ENCODE measurements around the gene TTC33. TPM values are rescaled to one million over a fixed set of nuclear protein-coding genes. Genes with fewer than 3 reads are reported as not detected.

Gene TTC33
- total and polyA plus RNA-seq, 2 donors (not counting 1 experiment from before 2014, with no cell fraction given): 2.1 to 15.8 TPM

DNA sequence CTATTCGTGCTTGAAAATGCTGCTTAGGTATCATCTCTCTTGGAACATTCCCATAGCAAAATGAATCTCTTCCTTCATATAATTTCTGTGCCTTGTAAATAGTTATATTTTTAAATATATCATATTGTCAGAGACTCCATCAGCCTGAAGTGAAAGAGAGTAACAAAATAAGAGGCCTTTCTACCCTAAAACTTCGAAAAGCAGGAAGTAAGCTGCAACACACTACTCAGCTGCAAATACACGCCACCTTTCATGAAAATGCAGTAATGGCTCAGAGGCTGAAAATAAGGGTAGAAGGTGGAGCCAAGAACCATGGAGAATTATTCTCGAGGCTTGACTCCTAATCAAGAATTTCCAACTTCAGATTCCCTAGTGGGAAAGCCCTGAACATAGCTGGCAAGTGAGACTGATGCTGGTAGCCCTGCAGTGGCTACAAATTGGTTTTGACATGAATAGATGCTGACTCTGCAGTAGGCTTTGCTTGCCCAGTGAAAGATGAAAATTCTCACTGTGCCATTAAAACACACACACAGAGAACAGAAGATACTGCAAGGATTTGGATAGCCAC lies 106.2 kb downstream of the TTC33 start:
- H3K27ac Mint-ChIP-seq: peak overlapping the region; percentile 11

DNA sequence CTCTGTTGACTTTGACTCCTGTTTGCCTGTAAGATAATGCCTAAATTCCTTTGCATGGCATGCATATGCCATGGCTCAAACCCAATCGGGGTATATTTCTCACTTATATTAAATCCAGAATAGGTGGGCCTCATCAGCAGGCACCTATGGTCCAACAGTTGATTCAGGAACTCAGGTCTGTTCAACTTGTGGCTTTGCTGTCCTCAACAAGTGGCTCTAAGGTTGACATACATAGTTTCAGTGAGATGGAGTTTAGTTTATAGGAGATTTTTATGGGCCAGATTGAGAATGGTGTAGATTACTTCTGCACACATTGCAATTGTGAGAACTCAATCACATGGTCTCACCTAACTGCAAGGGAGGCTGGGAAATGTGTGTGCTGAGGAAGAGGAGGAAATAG lies 107.6 kb downstream of the TTC33 start:
- no peak for DNase-seq
- no peaks in the 10 kb centered on the region for H3K9me3 Mint-ChIP-seq (ENCODE audit: insufficient read depth)
- peaks cover 20 to 21% of the 10 kb centered on the region in 2 donors for H3K4me1 ChIP-seq (ENCODE audit: control insufficient read depth in 2 of 2, insufficient read depth in 2 of 2, low read length in 2 of 2)
- H3K27me3 Mint-ChIP-seq: no peaks in the 10 kb centered on the region
- no peak for TF ChIP-seq EZH2 (IDR thresholded peaks at IDR 0.05; ENCODE audit: borderline replicate concordance, insufficient read depth, low read depth, low read length, poor library complexity, severe bottlenecking)
- TF ChIP-seq, protein P1, sequence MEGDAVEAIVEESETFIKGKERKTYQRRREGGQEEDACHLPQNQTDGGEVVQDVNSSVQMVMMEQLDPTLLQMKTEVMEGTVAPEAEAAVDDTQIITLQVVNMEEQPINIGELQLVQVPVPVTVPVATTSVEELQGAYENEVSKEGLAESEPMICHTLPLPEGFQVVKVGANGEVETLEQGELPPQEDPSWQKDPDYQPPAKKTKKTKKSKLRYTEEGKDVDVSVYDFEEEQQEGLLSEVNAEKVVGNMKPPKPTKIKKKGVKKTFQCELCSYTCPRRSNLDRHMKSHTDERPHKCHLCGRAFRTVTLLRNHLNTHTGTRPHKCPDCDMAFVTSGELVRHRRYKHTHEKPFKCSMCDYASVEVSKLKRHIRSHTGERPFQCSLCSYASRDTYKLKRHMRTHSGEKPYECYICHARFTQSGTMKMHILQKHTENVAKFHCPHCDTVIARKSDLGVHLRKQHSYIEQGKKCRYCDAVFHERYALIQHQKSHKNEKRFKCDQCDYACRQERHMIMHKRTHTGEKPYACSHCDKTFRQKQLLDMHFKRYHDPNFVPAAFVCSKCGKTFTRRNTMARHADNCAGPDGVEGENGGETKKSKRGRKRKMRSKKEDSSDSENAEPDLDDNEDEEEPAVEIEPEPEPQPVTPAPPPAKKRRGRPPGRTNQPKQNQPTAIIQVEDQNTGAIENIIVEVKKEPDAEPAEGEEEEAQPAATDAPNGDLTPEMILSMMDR (IDR thresholded peaks at IDR 0.05): no peak
- no peak overlapping the region for H2AFZ ChIP-seq (ENCODE audit: insufficient read depth, low read depth, low read length, poor library complexity, severe bottlenecking)
- ChIA-PET POLR2A (no interaction called here), CTCF (interaction anchor here (1.0 kb wide), 1 partner anchor 36 kb away, joined by 3 read pairs; no protein-coding TSS in a partner anchor)
- H3K4me1 Mint-ChIP-seq: peaks cover 22% of the 10 kb centered on the region
- 100% methylated on average over 1 of the region's 1 CpG for WGBS (ENCODE audit: insufficient coverage)
- intact Hi-C loops (cut with micrococcal nuclease): loop anchor here (2.0 kb wide), 1 partner anchor 33 kb away; no protein-coding TSS in a partner anchor
- no peak overlapping the region for H3K4me2 ChIP-seq (replicated peaks; ENCODE audit: low read depth, low read length, poor library complexity, severe bottlenecking)
- no peak overlapping the region for H3K9ac ChIP-seq (ENCODE audit: low read length)
- no peaks in the 10 kb centered on the region for H4K20me1 ChIP-seq (ENCODE audit: control insufficient read depth, insufficient read depth, low read length, poor library complexity, severe bottlenecking)
- no peaks in the 10 kb centered on the region for H3K79me2 ChIP-seq (ENCODE audit: control insufficient read depth, insufficient read depth, low read length)
- H3K4me3 Mint-ChIP-seq: no peak overlapping the region
- no peaks in the 10 kb centered on the region for H3K27me3 ChIP-seq (replicated peaks in 1 of 4; ENCODE audit: control extremely low read depth in 1 of 4, control insufficient read depth in 3 of 4, insufficient read depth in 4 of 4, low read length in 3 of 4)
- no peak overlapping the region for H3K4me3 ChIP-seq (ENCODE audit: control extremely low read depth in 1 of 5, extremely low read depth in 1 of 5, insufficient read depth in 1 of 5, low read depth in 2 of 5, low read length in 4 of 5)
- ATAC-seq (ENCODE audit: low read depth): no peak
- H3K27ac ChIP-seq (ENCODE audit: low read length in 2 of 2): no peak overlapping the region
- peaks cover 0 to 1% (median 0%) of the 10 kb centered on the region in 3 donors for H3K9me3 ChIP-seq (ENCODE audit: control extremely low read depth in 1 of 3, control insufficient read depth in 2 of 3, insufficient read depth in 1 of 3, low read length in 2 of 3)
- H3K36me3 ChIP-seq (replicated peaks in 1 of 2; ENCODE audit: control extremely low read depth in 1 of 2, control insufficient read depth in 1 of 2, extremely low read depth in 1 of 2, insufficient read depth in 2 of 2, low read length in 1 of 2): no peaks in the 10 kb centered on the region
- no peak overlapping the region for H3K27ac Mint-ChIP-seq

More for the DNA sequence above, 106.2 kb downstream of the TTC33 start:
- no CpG with 5 or more reads among the region's 4 CpGs for WGBS (ENCODE audit: insufficient coverage)
- peak; percentile 44 for DNase-seq
- ATAC-seq (ENCODE audit: low read depth): peak; percentile 39
- H2AFZ ChIP-seq (ENCODE audit: insufficient read depth, low read depth, low read length, poor library complexity, severe bottlenecking): peak overlapping the region; percentile 75
- peaks cover 0 to 1% (median 0%) of the 10 kb centered on the region in 3 donors for H3K9me3 ChIP-seq (ENCODE audit: control extremely low read depth in 1 of 3, control insufficient read depth in 2 of 3, insufficient read depth in 1 of 3, low read length in 2 of 3)
- TF ChIP-seq, protein P1 (IDR thresholded peaks at IDR 0.05): no peak
- TF ChIP-seq EZH2 (IDR thresholded peaks at IDR 0.05; ENCODE audit: borderline replicate concordance, insufficient read depth, low read depth, low read length, poor library complexity, severe bottlenecking): no peak
- no peaks in the 10 kb centered on the region for H3K27me3 ChIP-seq (replicated peaks in 1 of 4; ENCODE audit: control extremely low read depth in 1 of 4, control insufficient read depth in 3 of 4, insufficient read depth in 4 of 4, low read length in 3 of 4)
- H4K20me1 ChIP-seq (ENCODE audit: control insufficient read depth, insufficient read depth, low read length, poor library complexity, severe bottlenecking): no peaks in the 10 kb centered on the region
- Mint-ChIP-seq H3K4me1 (peaks cover 35% of the 10 kb centered on the region), H3K9me3 (ENCODE audit: insufficient read depth) (no peaks in the 10 kb centered on the region), H3K27me3 (no peaks in the 10 kb centered on the region), H3K4me3 (no peak overlapping the region)
- H3K27ac ChIP-seq (ENCODE audit: low read length in 2 of 2): no peak overlapping the region
- H3K36me3 ChIP-seq (replicated peaks in 1 of 2; ENCODE audit: control extremely low read depth in 1 of 2, control insufficient read depth in 1 of 2, extremely low read depth in 1 of 2, insufficient read depth in 2 of 2, low read length in 1 of 2): no peaks in the 10 kb centered on the region
- peak overlapping the region; percentile 34 for H3K4me2 ChIP-seq (replicated peaks; ENCODE audit: low read depth, low read length, poor library complexity, severe bottlenecking)
- H3K79me2 ChIP-seq (ENCODE audit: control insufficient read depth, insufficient read depth, low read length): no peaks in the 10 kb centered on the region
- H3K4me1 ChIP-seq (ENCODE audit: control insufficient read depth in 2 of 2, insufficient read depth in 2 of 2, low read length in 2 of 2): peaks cover 27 to 30% of the 10 kb centered on the region in 2 donors
- CTCF ChIA-PET: no interaction called here
- no peak overlapping the region for H3K4me3 ChIP-seq (ENCODE audit: control extremely low read depth in 1 of 5, extremely low read depth in 1 of 5, insufficient read depth in 1 of 5, low read depth in 2 of 5, low read length in 4 of 5)
- no peak overlapping the region for H3K9ac ChIP-seq (ENCODE audit: low read length)
- POLR2A ChIA-PET: interaction anchor here (0.7 kb wide), 1 partner anchor 32 kb away, joined by 3 read pairs; no protein-coding TSS in a partner anchor
- intact Hi-C loops (cut with micrococcal nuclease): loop anchor here (2.0 kb wide), 1 partner anchor 31 kb away; no protein-coding TSS in a partner anchor
